ENCODE data around the gene SACS.

The SACS gene

GRCh38 chr13:23418776-23419683 lies 14.5 kb downstream of the SACS start:
- no peak overlapping the region for H3K4me3 ChIP-seq (ENCODE audit: low read length in 2 of 2)
- H2BK15ac ChIP-seq (ENCODE audit: low read length) = no peak overlapping the region
- no peak overlapping the region for H2AFZ ChIP-seq (ENCODE audit: low read length)
- H3K9ac ChIP-seq (ENCODE audit: low read depth, low read length, poor library complexity) = no peak overlapping the region
- no peaks in the 10 kb centered on the region for H3K27me3 ChIP-seq (ENCODE audit: control insufficient read depth in 3 of 3, insufficient read depth in 3 of 3, low read depth in 1 of 3, low read length in 3 of 3)
- H3K36me3 ChIP-seq (replicated peaks in 1 of 2; ENCODE audit: control insufficient read depth in 2 of 2, insufficient read depth in 2 of 2, low read length in 2 of 2) = peaks cover 10 to 16% of the 10 kb centered on the region in 2 donors
- H3K18ac ChIP-seq (ENCODE audit: low read length) = no peak overlapping the region
- H3K79me1 ChIP-seq (ENCODE audit: low read depth, low read length) = peaks cover 2% of the 10 kb centered on the region
- H2BK12ac ChIP-seq (ENCODE audit: low read length) = no peak overlapping the region
- no peak overlapping the region for H3K23ac ChIP-seq (ENCODE audit: low read depth, low read length, poor library complexity)
- whole genome bisulfite sequencing, 2 donors (ENCODE audit: extremely low coverage in 2 of 2, insufficient read length in 2 of 2, insufficient replicate concordance in 1 of 2) = no CpG with 5 or more reads among the region's 33 CpGs
- no peak overlapping the region for H2AK5ac ChIP-seq (ENCODE audit: low read depth, low read length)
- H2BK5ac ChIP-seq (ENCODE audit: low read length) = no peak overlapping the region
- H4K8ac ChIP-seq (ENCODE audit: low read depth, low read length) = no peak overlapping the region
- H3K4me2 ChIP-seq (ENCODE audit: insufficient read depth, low read length, poor library complexity, severe bottlenecking) = no peak overlapping the region
- no peak overlapping the region for H3K14ac ChIP-seq (ENCODE audit: low read length)
- DNase-seq (ENCODE audit: low spot score) = no peak
- H3K4me1 ChIP-seq (ENCODE audit: control insufficient read depth in 2 of 2, insufficient read depth in 1 of 2, low read depth in 1 of 2, low read length in 2 of 2) = no peaks in the 10 kb centered on the region
- no peak overlapping the region for H2BK120ac ChIP-seq (ENCODE audit: low read depth, low read length)
- no peak overlapping the region for H3K27ac ChIP-seq (replicated peaks; ENCODE audit: low read length)
- H3K9me3 ChIP-seq (replicated peaks in 1 of 2; ENCODE audit: control insufficient read depth in 2 of 2, insufficient read depth in 1 of 2, low read depth in 1 of 2, low read length in 2 of 2) = peaks cover 1 to 9% of the 10 kb centered on the region in 2 donors
- no peak overlapping the region for H4K91ac ChIP-seq (ENCODE audit: low read depth, low read length, poor library complexity)
- no peak overlapping the region for H3K4ac ChIP-seq (ENCODE audit: low read length)

DNA sequence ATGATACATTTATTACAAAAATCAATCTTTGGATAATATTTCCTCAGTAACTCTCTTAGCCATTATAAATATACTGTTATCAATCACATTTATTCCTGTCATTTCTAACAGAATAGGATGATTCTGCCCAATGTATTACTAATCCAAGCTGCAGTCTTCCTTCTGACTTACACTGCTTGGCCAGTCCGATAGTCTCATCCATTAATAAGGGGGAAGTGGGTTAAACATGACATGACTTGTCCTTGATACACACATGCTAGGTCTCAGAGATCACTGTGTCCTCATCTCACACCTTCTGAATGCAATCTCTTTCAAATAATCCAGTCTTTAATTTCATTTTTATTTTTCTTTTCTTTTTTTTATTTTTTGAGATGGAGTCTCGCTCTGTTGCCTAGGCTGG lies 18.8 kb downstream of the SACS start:
- no peak overlapping the region for H3K14ac ChIP-seq (ENCODE audit: low read length)
- H2BK5ac ChIP-seq (ENCODE audit: low read length) = no peak overlapping the region
- peaks cover 1 to 18% of the 10 kb centered on the region in 2 donors for H3K36me3 ChIP-seq (replicated peaks in 1 of 2; ENCODE audit: control insufficient read depth in 2 of 2, insufficient read depth in 2 of 2, low read length in 2 of 2)
- no peak overlapping the region for H3K9ac ChIP-seq (ENCODE audit: low read depth, low read length, poor library complexity)
- no peak overlapping the region for H3K23ac ChIP-seq (ENCODE audit: low read depth, low read length, poor library complexity)
- H2BK120ac ChIP-seq (ENCODE audit: low read depth, low read length) = no peak overlapping the region
- H3K27me3 ChIP-seq (ENCODE audit: control insufficient read depth in 3 of 3, insufficient read depth in 3 of 3, low read depth in 1 of 3, low read length in 3 of 3) = no peaks in the 10 kb centered on the region
- DNase-seq (ENCODE audit: low spot score) = no peak
- peaks cover 2% of the 10 kb centered on the region for H3K79me1 ChIP-seq (ENCODE audit: low read depth, low read length)
- no peak overlapping the region for H4K91ac ChIP-seq (ENCODE audit: low read depth, low read length, poor library complexity)
- H3K4me1 ChIP-seq (ENCODE audit: control insufficient read depth in 2 of 2, insufficient read depth in 1 of 2, low read depth in 1 of 2, low read length in 2 of 2) = no peaks in the 10 kb centered on the region
- no peak overlapping the region for H3K4ac ChIP-seq (ENCODE audit: low read length)
- H2BK15ac ChIP-seq (ENCODE audit: low read length) = no peak overlapping the region
- WGBS, 2 donors (ENCODE audit: extremely low coverage in 2 of 2, insufficient read length in 2 of 2, insufficient replicate concordance in 1 of 2) = no CpG with 5 or more reads among the region's 2 CpGs
- peaks cover 0 to 7% of the 10 kb centered on the region in 2 donors for H3K9me3 ChIP-seq (replicated peaks in 1 of 2; ENCODE audit: control insufficient read depth in 2 of 2, insufficient read depth in 1 of 2, low read depth in 1 of 2, low read length in 2 of 2)
- H3K27ac ChIP-seq (replicated peaks; ENCODE audit: low read length) = no peak overlapping the region
- no peak overlapping the region for H2AK5ac ChIP-seq (ENCODE audit: low read depth, low read length)
- no peak overlapping the region for H3K4me2 ChIP-seq (ENCODE audit: insufficient read depth, low read length, poor library complexity, severe bottlenecking)
- H3K4me3 ChIP-seq (ENCODE audit: low read length in 2 of 2) = no peak overlapping the region
- no peak overlapping the region for H4K8ac ChIP-seq (ENCODE audit: low read depth, low read length)
- H2AFZ ChIP-seq (ENCODE audit: low read length) = no peak overlapping the region
- H2BK12ac ChIP-seq (ENCODE audit: low read length) = no peak overlapping the region
- H3K18ac ChIP-seq (ENCODE audit: low read length) = no peak overlapping the region

DNA sequence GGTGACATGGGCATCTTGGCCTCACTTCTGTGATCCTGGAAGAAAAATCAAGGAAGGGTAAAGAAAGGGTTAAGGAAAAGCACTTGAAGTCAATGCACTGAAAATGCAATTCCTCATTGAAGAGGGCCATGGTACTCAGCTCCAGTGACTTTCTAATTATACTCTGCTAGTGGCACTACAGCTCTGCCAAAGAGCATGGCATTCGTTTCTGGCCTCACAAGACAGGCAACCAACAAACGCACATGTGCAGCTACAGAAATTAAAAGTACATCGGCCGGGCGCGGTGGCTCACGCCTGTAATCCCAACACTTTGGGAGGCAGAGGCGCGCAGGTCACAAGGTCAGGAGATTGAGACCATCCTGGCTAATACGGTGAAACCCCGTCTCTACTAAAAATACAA lies 21.8 kb downstream of the SACS start:
- H3K4me3 ChIP-seq (ENCODE audit: low read length in 2 of 2) = no peak overlapping the region
- H3K4me2 ChIP-seq (ENCODE audit: insufficient read depth, low read length, poor library complexity, severe bottlenecking) = no peak overlapping the region
- no CpG with 5 or more reads among the region's 11 CpGs for WGBS, 2 donors (ENCODE audit: extremely low coverage in 2 of 2, insufficient read length in 2 of 2, insufficient replicate concordance in 1 of 2)
- H4K8ac ChIP-seq (ENCODE audit: low read depth, low read length) = no peak overlapping the region
- no peak overlapping the region for H2BK12ac ChIP-seq (ENCODE audit: low read length)
- H3K27ac ChIP-seq (replicated peaks; ENCODE audit: low read length) = no peak overlapping the region
- no peak overlapping the region for H3K23ac ChIP-seq (ENCODE audit: low read depth, low read length, poor library complexity)
- H2BK5ac ChIP-seq (ENCODE audit: low read length) = no peak overlapping the region
- H3K4ac ChIP-seq (ENCODE audit: low read length) = no peak overlapping the region
- no peak for DNase-seq (ENCODE audit: low spot score)
- no peaks in the 10 kb centered on the region for H3K27me3 ChIP-seq (ENCODE audit: control insufficient read depth in 3 of 3, insufficient read depth in 3 of 3, low read depth in 1 of 3, low read length in 3 of 3)
- H2AK5ac ChIP-seq (ENCODE audit: low read depth, low read length) = no peak overlapping the region
- no peak overlapping the region for H3K9ac ChIP-seq (ENCODE audit: low read depth, low read length, poor library complexity)
- peaks cover 0 to 11% of the 10 kb centered on the region in 2 donors for H3K9me3 ChIP-seq (replicated peaks in 1 of 2; ENCODE audit: control insufficient read depth in 2 of 2, insufficient read depth in 1 of 2, low read depth in 1 of 2, low read length in 2 of 2)
- H3K14ac ChIP-seq (ENCODE audit: low read length) = no peak overlapping the region
- H3K4me1 ChIP-seq (ENCODE audit: control insufficient read depth in 2 of 2, insufficient read depth in 1 of 2, low read depth in 1 of 2, low read length in 2 of 2) = no peaks in the 10 kb centered on the region
- H2BK15ac ChIP-seq (ENCODE audit: low read length) = no peak overlapping the region
- no peak overlapping the region for H4K91ac ChIP-seq (ENCODE audit: low read depth, low read length, poor library complexity)
- no peak overlapping the region for H3K18ac ChIP-seq (ENCODE audit: low read length)
- no peak overlapping the region for H2AFZ ChIP-seq (ENCODE audit: low read length)
- H3K36me3 ChIP-seq (replicated peaks in 1 of 2; ENCODE audit: control insufficient read depth in 2 of 2, insufficient read depth in 2 of 2, low read length in 2 of 2) = peaks cover 1 to 23% of the 10 kb centered on the region in 2 donors
- peaks cover 2% of the 10 kb centered on the region for H3K79me1 ChIP-seq (ENCODE audit: low read depth, low read length)
- no peak overlapping the region for H2BK120ac ChIP-seq (ENCODE audit: low read depth, low read length)

GRCh38 chr13:23411220-23411619 lies 22.3 kb downstream of the SACS start:
- H3K9me3 ChIP-seq (replicated peaks in 1 of 2; ENCODE audit: control insufficient read depth in 2 of 2, insufficient read depth in 1 of 2, low read depth in 1 of 2, low read length in 2 of 2) = peaks cover 0 to 16% of the 10 kb centered on the region in 2 donors
- H3K27me3 ChIP-seq (ENCODE audit: control insufficient read depth in 3 of 3, insufficient read depth in 3 of 3, low read depth in 1 of 3, low read length in 3 of 3) = no peaks in the 10 kb centered on the region
- H3K9ac ChIP-seq (ENCODE audit: low read depth, low read length, poor library complexity) = no peak overlapping the region
- H3K23ac ChIP-seq (ENCODE audit: low read depth, low read length, poor library complexity) = no peak overlapping the region
- no peak overlapping the region for H4K8ac ChIP-seq (ENCODE audit: low read depth, low read length)
- H2BK15ac ChIP-seq (ENCODE audit: low read length) = no peak overlapping the region
- peaks cover 2% of the 10 kb centered on the region for H3K79me1 ChIP-seq (ENCODE audit: low read depth, low read length)
- no peak overlapping the region for H2BK5ac ChIP-seq (ENCODE audit: low read length)
- H2BK12ac ChIP-seq (ENCODE audit: low read length) = no peak overlapping the region
- no peak overlapping the region for H3K18ac ChIP-seq (ENCODE audit: low read length)
- H4K91ac ChIP-seq (ENCODE audit: low read depth, low read length, poor library complexity) = no peak overlapping the region
- no CpG with 5 or more reads among the region's 4 CpGs for WGBS, 2 donors (ENCODE audit: extremely low coverage in 2 of 2, insufficient read length in 2 of 2, insufficient replicate concordance in 1 of 2)
- no peak overlapping the region for H3K27ac ChIP-seq (replicated peaks; ENCODE audit: low read length)
- H3K4me1 ChIP-seq (ENCODE audit: control insufficient read depth in 2 of 2, insufficient read depth in 1 of 2, low read depth in 1 of 2, low read length in 2 of 2) = no peaks in the 10 kb centered on the region
- no peak overlapping the region for H3K14ac ChIP-seq (ENCODE audit: low read length)
- H3K4ac ChIP-seq (ENCODE audit: low read length) = no peak overlapping the region
- H3K4me3 ChIP-seq (ENCODE audit: low read length in 2 of 2) = no peak overlapping the region
- no peak for DNase-seq (ENCODE audit: low spot score)
- H3K36me3 ChIP-seq (replicated peaks in 1 of 2; ENCODE audit: control insufficient read depth in 2 of 2, insufficient read depth in 2 of 2, low read length in 2 of 2) = peaks cover 1 to 23% of the 10 kb centered on the region in 2 donors
- no peak overlapping the region for H2AFZ ChIP-seq (ENCODE audit: low read length)
- no peak overlapping the region for H2BK120ac ChIP-seq (ENCODE audit: low read depth, low read length)
- H2AK5ac ChIP-seq (ENCODE audit: low read depth, low read length) = no peak overlapping the region
- H3K4me2 ChIP-seq (ENCODE audit: insufficient read depth, low read length, poor library complexity, severe bottlenecking) = no peak overlapping the region

All from neuronal stem cell (in vitro differentiated cells).